HepG2 (cell line): ENCODE measurements around the gene MSI2. TPM values are rescaled to one million over a fixed set of nuclear protein-coding genes. Genes with fewer than 3 reads are reported as not detected.

ENCODE experiments used
- ATAC-seq: fragments of 200-7000 bp; cut with Tn5 transposase; 3 replicates; pipeline ENCODE4 v1.9.1; 2020; ENCODE audit warnings: mild to moderate bottlenecking, moderate library complexity
- BruUV-seq: library from RNA; stranded (reverse); fragments of 400-500 nt; replicated peaks from 2 replicates; lab custom pipeline; 2021; lab: Mats Ljungman, UMichigan
- CTCF ChIA-PET: fragments of 300-600 bp; formaldehyde crosslinking; extraction: SDS; loops from one replicate; lab custom pipeline; 2021; ENCODE audit warnings: low total read pairs, inconsistent platforms, low intra/inter-chr PET ratio; lab: Yijun Ruan, JAX
- POLR2A ChIA-PET: fragments of 350-600 bp; sonication (Branson Sonifier 250); formaldehyde crosslinking; loops from one replicate; lab custom pipeline; 2020; ENCODE audit warnings: antibody characterized with exemption, inconsistent platforms; lab: Yijun Ruan, JAX
- DNase-seq: peaks from one replicate; pipeline ENCODE4 v3.0.0-alpha.2; 2015; ENCODE audit warnings: low spot score
- FAIRE-seq: peaks from 3 replicates; lab custom pipeline; 2011; peaks lifted over from hg19 to GRCh38; lab: Jason Lieb, UNC
- H2AFZ ChIP-seq: one replicate; pipeline ENCODE4 v1.6.1; 2011; ENCODE audit warnings: low read length, inconsistent platforms
- H3K27ac ChIP-seq: fragments of 300-600 bp; 3 replicates; pipeline ENCODE4 v1.8.0; 2011; ENCODE audit warnings: mixed run types, mild to moderate bottlenecking, mixed read lengths, low read length, inconsistent platforms; ENCODE audit not compliant: insufficient read depth; ENCODE audit errors: extremely low read length
- H3K27me3 ChIP-seq, 2 experiments: fragments of 200-600 bp in 1 of 2; 2 replicates in 1 of 2; 3 replicates in 1 of 2; pipeline versions ENCODE4 v1.6.0 to v1.8.0; 2011; ENCODE audit warnings: low read length in 2 of 2, mild to moderate bottlenecking in 2 of 2, moderate library complexity in 2 of 2, inconsistent platforms in 1 of 2; ENCODE audit not compliant: insufficient read depth in 2 of 2, control insufficient read depth in 1 of 2
- H3K36me3 ChIP-seq, 2 experiments: fragments of 200-600 bp in 1 of 2; replicated peaks in 1 of 2; 2 replicates in 1 of 2; 3 replicates in 1 of 2; pipeline versions ENCODE4 v1.5.1 to v1.8.0; 2011; ENCODE audit warnings: low read length in 2 of 2, inconsistent platforms in 1 of 2; ENCODE audit not compliant: insufficient read depth in 2 of 2, control insufficient read depth in 1 of 2
- H3K4me1 ChIP-seq: 2 replicates; pipeline ENCODE4 v1.5.1; 2012; ENCODE audit warnings: low read length, inconsistent platforms; ENCODE audit not compliant: insufficient read depth
- H3K4me2 ChIP-seq: 2 replicates; pipeline ENCODE4 v1.6.0; 2011; ENCODE audit warnings: low read depth, low read length, inconsistent platforms
- H3K4me3 ChIP-seq, 3 experiments: fragments of 200-600 bp in 1 of 3; sonication (generic), shearing (Covaris generic) in 1 of 3; replicated peaks in 1 of 3; 2 replicates each; pipeline ENCODE4 v1.5.1; 2011 to 2016; ENCODE audit warnings: low read length in 3 of 3, inconsistent platforms in 2 of 3, low read depth in 2 of 3, mild to moderate bottlenecking in 2 of 3, control low read depth in 1 of 3, mixed read lengths in 1 of 3; ENCODE audit not compliant: insufficient read depth in 1 of 3
- H3K79me2 ChIP-seq: one replicate; pipeline ENCODE4 v1.6.1; 2011; ENCODE audit warnings: low read length, inconsistent platforms; ENCODE audit not compliant: insufficient read depth
- H3K9ac ChIP-seq: 2 replicates; pipeline ENCODE4 v1.6.0; 2011; ENCODE audit warnings: mild to moderate bottlenecking, low read depth, low read length, inconsistent platforms; ENCODE audit not compliant: insufficient read depth
- H3K9me3 ChIP-seq: 2 replicates; pipeline ENCODE4 v1.5.1; 2012; ENCODE audit warnings: mild to moderate bottlenecking, low read length
- H4K20me1 ChIP-seq: 2 replicates; pipeline ENCODE4 v1.6.0; 2011; ENCODE audit warnings: inconsistent platforms, mild to moderate bottlenecking, low read length, moderate library complexity; ENCODE audit not compliant: insufficient read depth
- DRAP1 ChIP-seq: IDR thresholded peaks from 2 replicates; pipeline ENCODE4 v1.6.1; 2016; ENCODE audit warnings: missing genetic modification reagents, missing compliant biosample characterization
- FOXC1 ChIP-seq: sonication (generic); formaldehyde crosslinking; IDR thresholded peaks from 2 replicates; pipeline ENCODE4 v1.8.0; 2022; ENCODE audit warnings: mild to moderate bottlenecking, missing genetic modification reagents, borderline replicate concordance
- HOXD1 ChIP-seq: sonication (generic); formaldehyde crosslinking; IDR thresholded peaks from 2 replicates; pipeline ENCODE4 v1.5.0; 2020; ENCODE audit warnings: missing genetic modification reagents
- MED8 ChIP-seq: sonication (generic); formaldehyde crosslinking; IDR thresholded peaks from 2 replicates; pipeline ENCODE4 v1.8.1; 2023; ENCODE audit warnings: mild to moderate bottlenecking, missing genetic modification reagents; ENCODE audit not compliant: insufficient replicate concordance
- PHB2 ChIP-seq: fragments of 450-650 bp; IDR thresholded peaks from 2 replicates; pipeline ENCODE4 v1.6.1; 2018; ENCODE audit not compliant: partially characterized antibody
- RORA ChIP-seq: sonication (generic); formaldehyde crosslinking; IDR thresholded peaks from 2 replicates; pipeline ENCODE4 v1.5.0; 2020; ENCODE audit warnings: mild to moderate bottlenecking, missing genetic modification reagents, moderate library complexity
- SOX13 ChIP-seq, 3 experiments: fragments of 450-650 bp in 1 of 3; sonication (generic) in 1 of 3; formaldehyde crosslinking in 1 of 3; IDR thresholded peaks in 2 of 3; conservative IDR thresholded peaks in 1 of 3; 2 replicates each; pipeline versions ENCODE4 v1.5.0 to v1.6.1; 2016 to 2020; ENCODE audit warnings: antibody characterized with exemption in 1 of 3, mild to moderate bottlenecking in 1 of 3, missing compliant biosample characterization in 1 of 3, missing genetic modification reagents in 1 of 3, moderate library complexity in 1 of 3
- WGBS: methylation state at CpG from one replicate; pipeline ENCODE4 v1.1.6; 2017; ENCODE audit warnings: low lambda C conversion rate; 5-methylcytosine and 5-hydroxymethylcytosine counted together
- in situ Hi-C: cut with HindIII; loops from 2 replicates; pipeline ENCODE4 v1.10.0; 2017; ENCODE audit warnings: low pct_unique_long_range_greater_than_20kb; ENCODE audit not compliant: extremely low pct_ligation_motif_present
- intact Hi-C: fragments of 100-400 bp; cut with micrococcal nuclease; formaldehyde crosslinking; loops from one replicate; pipeline ENCODE4 v1.10.0; 2022; ENCODE audit not compliant: unreplicated experiment
- polyA plus RNA-seq, 8 experiments: library from polyadenylated mRNA; depleted of rRNA in 3 of 8; stranded (reverse) in 7 of 8; unstranded in 1 of 8; fragments of >200 nt; fragmentation: Illumina TruSeq in 4 of 8; extraction: Trizol in 4 of 8; gene quantifications; 2 replicates each; pipeline versions ENCODE4 v1.2.1 to v1.2.3, GENCODE V29; 2011 to 2016; ENCODE audit warnings: low read depth in 4 of 8, missing spikeins in 1 of 8, mixed read lengths in 1 of 8; ENCODE audit not compliant: insufficient read depth in 1 of 8
- total RNA-seq, 5 experiments: library from RNA; depleted of rRNA; stranded (reverse); fragments of >200 nt; fragmentation: Illumina TruSeq; extraction: Trizol; gene quantifications; 2 replicates each; pipeline ENCODE4 v1.2.3, GENCODE V29; 2016; ENCODE audit warnings: low read depth in 1 of 5

MSI2 gene
- total and polyA plus RNA-seq, 2 of the 13 experiments (the other 11 are each of a cell fraction or from before 2014, with no cell fraction given): 77.5 to 78.4 TPM

GRCh38 chr17:57425903-57426880, 169.9 kb downstream of the MSI2 start:
- intact Hi-C loops (no loop called here), in situ Hi-C loops (no loop called here)
- Histone ChIP-seq H3K4me3 (no peak overlapping the region), H2AFZ (no peak overlapping the region), H3K4me2 (no peak overlapping the region), H3K9me3 (no peaks in the 10 kb centered on the region), H3K27me3 (no peaks in the 10 kb centered on the region), H3K27ac (no peak overlapping the region), H3K36me3 (peaks cover 6 to 9% of the 10 kb centered on the region in 2 experiments; a peak in 3 of 5 replicates), H4K20me1 (no peaks in the 10 kb centered on the region), H3K4me1 (peaks cover 38% of the 10 kb centered on the region), H3K79me2 (peaks cover 17% of the 10 kb centered on the region), H3K9ac (no peak overlapping the region)
- CTCF ChIA-PET: no interaction called here
- POLR2A ChIA-PET: no interaction called here
- 95% methylated on average over 10 of the region's 10 CpGs for WGBS
- ATAC-seq: no peak
- no peak for FAIRE-seq
- TF ChIP-seq RORA (CRISPR knock-in tag) (0 out of 2 replicates have a peak, but pooled peaks have one; percentile 31), SOX13 (IDR thresholded peaks at IDR 0.05) (no peak), SOX13 (CRISPR knock-in tag; conservative IDR thresholded peaks at IDR 0.05 in 1 of 2, IDR thresholded peaks at IDR 0.05 in 1 of 2) (no peak)
- DNase-seq: no peak
- BruUV-seq: no TSS peak

- Histone ChIP-seq H3K27me3 (no peaks in the 10 kb centered on the region), H3K4me3 (no peak overlapping the region), H4K20me1 (no peaks in the 10 kb centered on the region), H3K4me1 (peaks cover 7% of the 10 kb centered on the region), H3K36me3 (peaks cover 11 to 14% of the 10 kb centered on the region in 2 experiments; a peak in 4 of 5 replicates), H3K27ac (no peak overlapping the region), H3K79me2 (peaks cover 25% of the 10 kb centered on the region), H3K9ac (no peak overlapping the region), H2AFZ (no peak overlapping the region), H3K4me2 (no peak overlapping the region), H3K9me3 (no peaks in the 10 kb centered on the region)
- no peak for ATAC-seq
- ChIA-PET CTCF (no interaction called here), POLR2A (no interaction called here)
- TF ChIP-seq DRAP1 (CRISPR knock-in tag): no peak
- TF ChIP-seq HOXD1 (CRISPR knock-in tag): no peak
- no peak for TF ChIP-seq MED8 (CRISPR knock-in tag)
- TF ChIP-seq FOXC1: no peak
- TF ChIP-seq PHB2: no peak
- intact Hi-C loops (no loop called here), in situ Hi-C loops (no loop called here)
- no peak for FAIRE-seq
- WGBS: 97% methylated on average over 4 of the region's 4 CpGs
- BruUV-seq: no TSS peak
- DNase-seq: no peak
Observed at GRCh38 chr17:57429966-57430365, 173.6 kb downstream of the MSI2 start.
